ENCODE data around the gene HAO1.

- TF ChIP-seq CTCF (conservative IDR thresholded peaks at IDR 0.05 in 1 of 2, IDR thresholded peaks at IDR 0.05 in 1 of 2; ENCODE audit: extremely low read depth in 1 of 2, insufficient read depth in 1 of 2, low read depth in 1 of 2, low read length in 2 of 2) (no peak), EZH2 (IDR thresholded peaks at IDR 0.05; ENCODE audit: borderline replicate concordance, low read length) (no peak)
Observed at GRCh38 chr20:7858734-7859250, 81.5 kb downstream of the HAO1 start.
